NCI-H1417 (cell line): ENCODE data around the gene BCAP31.
"Not testable (repeated sequence)": the region's sequence is repeated elsewhere in the genome, so short reads cannot be mapped to it uniquely, and the experiment has no call there.

Experiments used
- DNase-seq, 3 experiments: peaks; one replicate each; lab custom pipeline; 2025; lab: John Stamatoyannopoulos, UW

Gene BCAP31

DNA sequence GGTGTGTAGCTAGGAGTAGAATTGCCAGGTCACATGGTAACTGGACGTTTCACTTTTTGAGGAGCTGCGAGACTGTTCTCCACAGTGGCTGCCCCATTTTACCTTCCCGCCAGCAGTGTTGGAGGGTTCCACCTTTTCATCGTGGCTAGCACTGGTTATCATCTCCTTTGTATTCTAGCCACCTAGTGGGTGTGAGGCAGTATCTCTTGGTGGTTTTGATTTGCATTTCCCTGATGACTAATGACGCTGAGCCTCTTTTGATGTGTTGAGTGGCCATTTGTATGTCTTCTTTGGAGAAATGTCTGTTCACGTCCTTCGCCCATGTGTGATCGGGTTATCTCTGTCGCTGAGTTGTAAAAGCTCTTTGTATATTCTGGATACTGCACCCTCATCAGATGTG lies 11.1 kb upstream of the BCAP31 start:
- no peak for DNase-seq

DNA sequence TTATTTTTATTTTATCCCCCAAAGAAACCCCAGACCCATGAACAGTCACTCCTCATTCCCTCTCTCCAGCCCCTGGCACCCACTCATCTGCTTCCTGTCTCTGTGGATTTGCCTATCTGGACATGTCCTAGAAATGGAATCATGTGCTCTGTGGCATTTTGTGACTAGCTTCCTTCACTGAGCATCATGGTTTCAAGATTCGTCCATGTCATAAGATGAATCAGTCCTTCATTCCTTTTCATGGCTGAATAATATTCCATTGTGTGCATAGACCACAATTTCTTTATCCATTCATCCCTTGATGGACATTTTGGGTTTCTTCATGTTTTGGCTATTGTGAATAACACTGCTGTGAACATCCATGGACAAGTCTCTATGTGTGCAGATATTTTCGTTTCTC lies 10.7 kb upstream of the BCAP31 start:
- DNase-seq: no peak

GRCh38 chrX:153733651-153734240 lies 9.6 kb upstream of the BCAP31 start:
- no peak for DNase-seq

DNA sequence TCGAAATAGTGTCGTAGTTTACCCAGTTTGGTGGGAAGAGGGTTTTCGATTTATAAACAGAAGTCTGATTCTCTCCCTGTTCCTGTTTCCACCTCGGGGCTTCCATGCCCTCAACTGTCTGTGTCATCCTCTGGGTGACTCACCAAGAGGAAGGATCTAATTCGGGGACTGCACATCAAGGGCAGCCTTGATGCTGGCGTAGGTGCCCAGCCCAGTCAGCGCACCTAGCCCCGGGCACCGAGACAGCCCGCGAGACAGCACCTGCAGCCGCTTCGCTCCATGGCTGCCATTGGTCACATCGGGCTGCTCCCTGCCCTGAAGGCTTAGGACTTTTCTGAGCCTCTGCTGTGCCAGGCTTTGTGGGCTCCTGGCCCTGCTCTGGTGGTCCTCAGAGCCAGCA lies 8.2 kb upstream of the BCAP31 start:
- DNase-seq: no peak

- DNase-seq: no peak
Measured at GRCh38 chrX:153731845-153732215, 7.6 kb upstream of the BCAP31 start.

- no peak for DNase-seq
Measured at GRCh38 chrX:153731117-153731844, 7.1 kb upstream of the BCAP31 start.

DNA sequence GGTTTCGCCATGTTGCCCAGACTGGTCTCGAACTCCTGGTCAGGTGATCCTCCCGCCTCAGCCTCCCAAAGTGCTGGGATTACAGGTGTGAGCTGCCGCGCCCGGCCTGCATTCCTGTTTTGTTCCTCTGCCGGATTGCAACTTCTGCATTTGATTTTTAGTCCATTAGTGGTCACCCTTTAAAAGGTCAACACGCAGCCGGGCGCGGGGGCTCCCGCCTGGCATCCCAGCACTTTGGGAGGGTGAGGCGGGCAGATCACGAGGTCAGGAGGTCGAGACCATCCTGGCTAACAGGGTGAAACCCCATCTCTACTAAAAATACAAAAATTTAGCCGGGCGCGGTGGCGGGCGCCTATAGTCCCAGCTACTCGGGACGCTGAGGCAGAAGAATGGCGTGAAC lies 5.9 kb upstream of the BCAP31 start:
- not testable (repeated sequence) for DNase-seq

GRCh38 chrX:153728951-153729631 lies 4.9 kb upstream of the BCAP31 start:
- no peak for DNase-seq

GRCh38 chrX:153728095-153728494 lies 3.9 kb upstream of the BCAP31 start:
- DNase-seq: no peak

DNA sequence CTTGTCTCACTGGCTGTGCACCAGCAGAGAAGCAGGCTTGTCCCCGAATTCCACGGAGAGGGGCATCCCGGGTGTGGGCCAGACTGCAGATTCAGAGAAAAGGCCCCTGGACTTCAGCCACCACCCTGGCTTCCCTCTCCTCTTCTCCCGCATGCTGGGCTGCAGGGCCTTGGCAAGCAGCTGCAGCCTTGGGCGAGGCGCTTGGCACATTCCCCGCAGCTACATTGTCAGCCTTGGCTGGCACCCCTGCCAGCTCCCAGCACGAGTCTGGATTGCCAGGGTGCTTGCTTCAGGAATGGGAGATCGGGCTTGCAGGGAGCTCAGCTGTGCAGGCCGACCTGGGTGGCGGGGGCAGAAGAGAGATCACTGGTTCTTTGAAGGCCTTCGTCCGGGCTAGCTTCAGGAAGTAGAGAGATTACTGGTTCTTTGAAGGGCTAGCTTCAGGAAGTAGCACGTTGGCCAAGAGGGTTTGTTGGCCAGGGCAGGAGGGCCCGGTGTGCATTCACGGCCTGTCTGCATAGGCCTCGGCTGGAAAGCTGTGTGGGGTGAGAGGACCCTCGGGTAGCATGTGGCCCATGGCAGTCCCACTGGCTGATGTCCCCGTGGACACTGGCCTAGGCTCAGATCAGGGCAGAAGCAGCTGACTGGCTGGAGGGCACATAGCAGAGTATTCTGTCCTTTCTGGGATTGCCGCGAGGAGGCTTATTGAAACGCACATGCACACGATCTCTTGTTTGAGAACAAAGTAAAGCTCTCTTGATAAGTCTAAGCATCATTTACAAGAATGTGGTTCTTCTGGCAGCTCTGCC lies 3.1 kb upstream of the BCAP31 start:
- peak in 2 of 3 experiments; percentile 31 to 55 for DNase-seq

DNA sequence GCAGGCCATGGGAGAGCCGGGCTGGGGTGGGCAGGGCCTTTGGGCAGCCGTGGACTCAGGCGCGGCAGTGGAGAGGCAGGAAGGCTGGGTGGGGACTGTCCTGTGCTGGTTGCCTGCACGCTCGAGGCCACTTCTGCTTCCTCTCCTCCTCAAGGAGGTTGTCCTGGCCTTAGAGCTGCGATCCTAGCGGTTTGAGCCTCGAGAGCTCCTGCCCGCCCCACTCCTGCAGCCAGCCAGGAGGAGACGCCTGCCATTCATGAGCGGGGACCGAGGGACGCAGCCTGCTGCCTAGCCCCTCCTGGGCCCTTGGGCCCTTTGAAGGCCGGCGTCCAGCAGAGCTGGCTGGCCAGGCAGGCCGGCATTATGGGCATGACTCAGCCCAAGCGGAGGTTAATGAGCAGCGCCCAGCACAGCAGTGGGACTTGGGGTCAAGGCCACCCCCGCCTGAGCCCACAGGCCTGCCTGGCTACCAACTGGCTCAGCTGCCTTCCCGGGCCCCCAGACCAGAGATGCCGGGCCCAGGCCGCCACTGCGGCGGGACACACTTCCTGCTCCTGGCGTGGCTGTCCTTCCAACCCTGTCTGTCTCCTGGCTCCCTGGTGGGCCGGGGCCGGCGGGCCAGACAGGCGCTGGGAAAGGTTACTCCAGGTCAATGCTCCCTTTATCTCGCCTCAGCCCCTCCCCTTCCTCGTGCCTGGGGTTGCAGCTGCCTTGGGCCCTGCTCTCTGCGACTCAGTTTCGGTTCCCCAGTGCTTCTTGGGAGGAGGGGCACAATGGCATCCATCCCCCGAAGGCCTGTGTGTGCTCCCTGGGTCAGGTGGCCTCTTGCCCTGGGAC lies 2.3 kb upstream of the BCAP31 start:
- DNase-seq: peak in 2 of 3 experiments; percentile 44 to 67

DNA sequence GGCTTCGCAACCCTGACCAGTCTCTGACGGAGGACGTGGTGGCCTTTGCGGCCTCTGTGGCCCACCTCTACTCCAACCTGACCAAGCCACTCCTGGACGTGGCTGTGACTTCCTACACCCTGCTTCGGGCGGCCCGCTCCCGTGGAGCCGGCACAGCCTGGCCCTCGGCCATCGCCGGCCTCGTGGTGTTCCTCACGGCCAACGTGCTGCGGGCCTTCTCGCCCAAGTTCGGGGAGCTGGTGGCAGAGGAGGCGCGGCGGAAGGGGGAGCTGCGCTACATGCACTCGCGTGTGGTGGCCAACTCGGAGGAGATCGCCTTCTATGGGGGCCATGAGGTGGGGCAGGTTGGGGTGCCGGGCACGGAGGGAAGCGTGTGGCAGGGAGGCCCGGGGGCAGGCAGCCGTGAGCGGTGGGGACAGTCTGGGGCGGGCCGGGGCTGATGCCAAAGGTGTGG lies 1.7 kb upstream of the BCAP31 start:
- DNase-seq: no peak

DNA sequence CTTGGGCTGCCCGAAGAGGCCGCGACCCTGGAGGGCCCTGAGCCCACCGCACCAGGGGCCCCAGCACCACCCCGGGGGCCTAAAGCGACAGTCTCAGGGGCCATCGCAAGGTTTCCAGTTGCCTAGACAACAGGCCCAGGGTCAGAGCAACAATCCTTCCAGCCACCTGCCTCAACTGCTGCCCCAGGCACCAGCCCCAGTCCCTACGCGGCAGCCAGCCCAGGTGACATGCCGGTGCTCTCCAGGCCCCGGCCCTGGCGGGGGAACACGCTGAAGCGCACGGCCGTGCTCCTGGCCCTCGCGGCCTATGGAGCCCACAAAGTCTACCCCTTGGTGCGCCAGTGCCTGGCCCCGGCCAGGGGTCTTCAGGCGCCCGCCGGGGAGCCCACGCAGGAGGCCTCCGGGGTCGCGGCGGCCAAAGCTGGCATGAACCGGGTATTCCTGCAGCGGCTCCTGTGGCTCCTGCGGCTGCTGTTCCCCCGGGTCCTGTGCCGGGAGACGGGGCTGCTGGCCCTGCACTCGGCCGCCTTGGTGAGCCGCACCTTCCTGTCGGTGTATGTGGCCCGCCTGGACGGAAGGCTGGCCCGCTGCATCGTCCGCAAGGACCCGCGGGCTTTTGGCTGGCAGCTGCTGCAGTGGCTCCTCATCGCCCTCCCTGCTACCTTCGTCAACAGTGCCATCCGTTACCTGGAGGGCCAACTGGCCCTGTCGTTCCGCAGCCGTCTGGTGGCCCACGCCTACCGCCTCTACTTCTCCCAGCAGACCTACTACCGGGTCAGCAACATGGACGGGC lies 1.0 kb upstream of the BCAP31 start:
- DNase-seq: peak in 1 of 3 experiments; percentile 50

GRCh38 chrX:153723351-153724251 lies 586 bp downstream of the BCAP31 start:
- DNase-seq: peak; percentile 54 to 87 (median 82)

DNA sequence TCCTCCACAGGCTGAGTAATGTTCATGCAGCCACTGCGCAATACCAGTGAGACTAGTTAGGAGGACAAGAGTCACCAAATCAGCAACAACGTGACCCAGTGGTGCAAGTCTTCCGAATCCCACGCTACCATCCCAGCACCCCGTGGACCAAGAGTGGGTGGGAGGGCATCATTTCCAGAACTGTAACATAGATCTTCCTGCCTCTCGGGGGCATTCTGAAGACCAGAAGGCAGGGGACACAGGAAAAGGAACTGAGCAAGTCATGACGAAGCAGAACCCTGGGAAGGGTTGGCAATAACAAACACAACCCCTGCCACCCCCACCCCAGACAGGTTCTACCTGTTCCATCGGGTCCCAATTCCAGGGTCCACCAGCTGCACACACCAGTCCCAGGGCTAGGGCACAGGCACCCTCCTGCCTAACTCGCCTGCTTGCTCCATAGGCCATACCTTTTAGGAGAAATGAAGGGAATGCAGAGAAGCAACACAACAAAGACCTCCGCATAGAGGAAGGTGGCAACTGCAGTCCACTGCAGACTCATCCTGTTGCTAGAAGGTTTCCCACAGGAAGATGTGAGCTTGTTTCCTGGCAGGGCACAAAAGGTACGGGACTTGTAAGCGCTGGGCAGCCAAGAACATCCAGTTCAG lies 1.4 kb downstream of the BCAP31 start:
- DNase-seq: no peak

GRCh38 chrX:153719701-153720100 lies 4.5 kb downstream of the BCAP31 start:
- DNase-seq: no peak

- DNase-seq: no peak
Measured at GRCh38 chrX:153719238-153719637, 4.9 kb downstream of the BCAP31 start.

DNA sequence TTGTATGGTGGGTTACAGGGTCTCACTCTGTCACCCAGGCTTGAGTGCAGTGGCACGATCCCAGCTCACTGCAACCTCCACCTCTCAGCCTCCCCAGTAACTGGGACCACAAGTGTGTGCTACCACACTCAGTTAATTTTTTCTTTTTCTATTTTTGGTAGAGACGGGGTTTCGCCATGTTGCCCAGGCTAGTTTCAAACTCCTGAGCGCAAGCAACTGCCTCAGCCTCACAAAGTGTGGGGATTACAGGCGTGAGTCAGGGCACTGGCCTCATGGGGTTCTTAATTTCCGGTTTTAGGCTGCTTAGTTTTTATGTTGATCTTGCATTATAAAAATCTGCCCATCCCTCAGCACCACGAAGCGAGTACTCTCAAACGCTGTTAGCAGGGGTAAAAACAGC lies 6.7 kb downstream of the BCAP31 start:
- DNase-seq: no peak

GRCh38 chrX:153714256-153714655 lies 9.9 kb downstream of the BCAP31 start:
- DNase-seq: no peak
